Measurements from ENCODE around the gene RPTOR.

The RPTOR gene

GRCh38 chr17:80940171-80941123, 395.8 kb downstream of the RPTOR start:
- DNase-seq = no peak

GRCh38 chr17:80941171-80941570, 396.5 kb downstream of the RPTOR start:
- DNase-seq = no peak

GRCh38 chr17:80941743-80942422, 397.2 kb downstream of the RPTOR start:
- no peak for DNase-seq

GRCh38 chr17:80942423-80943345, 398.0 kb downstream of the RPTOR start:
- DNase-seq = peak; percentile 84

GRCh38 chr17:80943346-80944145, 398.9 kb downstream of the RPTOR start:
- DNase-seq = no peak

GRCh38 chr17:80944326-80944725, 399.7 kb downstream of the RPTOR start:
- DNase-seq = no peak

- no peak for DNase-seq
Observed at GRCh38 chr17:80945736-80946135, 401.1 kb downstream of the RPTOR start.

GRCh38 chr17:80946449-80946848, 401.8 kb downstream of the RPTOR start:
- no peak for DNase-seq

GRCh38 chr17:80947200-80947940, 402.7 kb downstream of the RPTOR start:
- no peak for DNase-seq

- no peak for DNase-seq
Observed at GRCh38 chr17:80948019-80948975, 403.7 kb downstream of the RPTOR start.

GRCh38 chr17:80948976-80949450, 404.4 kb downstream of the RPTOR start:
- DNase-seq = no peak

- DNase-seq = no peak
Observed at GRCh38 chr17:80949451-80950421, 405.1 kb downstream of the RPTOR start.

- no peak for DNase-seq
Observed at GRCh38 chr17:80950466-80951120, 406.0 kb downstream of the RPTOR start.

- no peak for DNase-seq
Observed at GRCh38 chr17:80951121-80952090, 406.8 kb downstream of the RPTOR start.

- no peak for DNase-seq
Observed at GRCh38 chr17:80952291-80952690, 407.7 kb downstream of the RPTOR start.

GRCh38 chr17:80953471-80954315, 409.1 kb downstream of the RPTOR start:
- no peak for DNase-seq
